H9 (cell line): ENCODE results near the gene MIGA2. TPM values are rescaled to one million over a fixed set of nuclear protein-coding genes. Genes with fewer than 3 reads are reported as not detected.

Experiments
- DNase-seq: peaks from one replicate; pipeline ENCODE4 v3.0.0-alpha.2; 2017
- H2AFZ ChIP-seq: one replicate; pipeline ENCODE4 v1.6.1; 2013; ENCODE audit warnings: mild to moderate bottlenecking, low read length, control low read depth, moderate library complexity
- H2AK5ac ChIP-seq: 2 replicates; pipeline ENCODE4 v1.6.1; 2013; ENCODE audit warnings: low read length, control low read depth, mixed read lengths; ENCODE audit not compliant: insufficient read length
- H2BK120ac ChIP-seq: one replicate; pipeline ENCODE4 v1.6.1; 2013; ENCODE audit warnings: low read depth, mild to moderate bottlenecking, low read length, control low read depth, inconsistent platforms; ENCODE audit not compliant: poor library complexity, severe bottlenecking
- H2BK12ac ChIP-seq: 2 replicates; pipeline ENCODE4 v1.6.1; 2013; ENCODE audit warnings: low read length, control low read depth, mixed read lengths, low read depth; ENCODE audit not compliant: insufficient read length
- H2BK15ac ChIP-seq: 2 replicates; pipeline ENCODE4 v1.6.1; 2013; ENCODE audit warnings: low read depth, low read length, control low read depth
- H2BK20ac ChIP-seq: one replicate; pipeline ENCODE4 v1.6.1; 2013; ENCODE audit warnings: low read depth, mild to moderate bottlenecking, low read length, control low read depth, inconsistent platforms; ENCODE audit not compliant: poor library complexity, severe bottlenecking
- H2BK5ac ChIP-seq: 2 replicates; pipeline ENCODE4 v1.6.1; 2013; ENCODE audit warnings: low read length, control low read depth, mixed read lengths; ENCODE audit not compliant: insufficient read length
- H3K14ac ChIP-seq: 2 replicates; pipeline ENCODE4 v1.6.1; 2013; ENCODE audit warnings: low read length, control low read depth; ENCODE audit not compliant: insufficient read depth
- H3K18ac ChIP-seq: 2 replicates; pipeline ENCODE4 v1.6.1; 2013; ENCODE audit warnings: low read depth, mild to moderate bottlenecking, mixed read lengths, low read length, control low read depth; ENCODE audit not compliant: insufficient read length
- H3K23ac ChIP-seq: 2 replicates; pipeline ENCODE4 v1.6.1; 2013; ENCODE audit warnings: low read length, control low read depth, mixed read lengths, low read depth; ENCODE audit not compliant: insufficient read length
- H3K23me2 ChIP-seq: 2 replicates; pipeline ENCODE4 v1.6.1; 2013; ENCODE audit warnings: low read depth, mild to moderate bottlenecking, mixed read lengths, low read length, control low read depth; ENCODE audit not compliant: insufficient read length, poor library complexity, severe bottlenecking
- H3K27ac ChIP-seq: 2 replicates; pipeline ENCODE4 v1.5.1; 2013; ENCODE audit warnings: low read length, control low read depth, mixed read lengths, low read depth; ENCODE audit not compliant: insufficient read length
- H3K27me3 ChIP-seq: 2 replicates; pipeline ENCODE4 v1.6.1; 2013; ENCODE audit warnings: low read length, control low read depth, inconsistent platforms; ENCODE audit not compliant: insufficient read depth
- H3K4ac ChIP-seq: 2 replicates; pipeline ENCODE4 v1.6.1; 2013; ENCODE audit warnings: low read depth, mild to moderate bottlenecking, control low read depth, inconsistent platforms, low read length, moderate library complexity
- H3K4me1 ChIP-seq: 2 replicates; pipeline ENCODE4 v1.6.1; 2013; ENCODE audit warnings: low read length, control low read depth, inconsistent platforms; ENCODE audit not compliant: insufficient read depth
- H3K4me2 ChIP-seq: 2 replicates; pipeline ENCODE4 v1.6.1; 2013; ENCODE audit warnings: low read length, control low read depth, mixed read lengths; ENCODE audit not compliant: insufficient read length, insufficient read depth
- H3K56ac ChIP-seq: 2 replicates; pipeline ENCODE4 v1.6.1; 2013; ENCODE audit warnings: low read depth, mild to moderate bottlenecking, mixed read lengths, low read length, control low read depth; ENCODE audit not compliant: insufficient read length
- H3K79me1 ChIP-seq: 2 replicates; pipeline ENCODE4 v1.6.1; 2013; ENCODE audit warnings: low read depth, mild to moderate bottlenecking, moderate library complexity, low read length, control low read depth, inconsistent platforms; ENCODE audit not compliant: insufficient read depth, poor library complexity, severe bottlenecking
- H3K79me2 ChIP-seq: 2 replicates; pipeline ENCODE4 v1.6.1; 2013; ENCODE audit warnings: low read length, control low read depth, inconsistent platforms; ENCODE audit not compliant: insufficient read depth
- H3K9ac ChIP-seq: 2 replicates; pipeline ENCODE4 v1.6.1; 2013; ENCODE audit warnings: low read length, control low read depth, mixed read lengths; ENCODE audit not compliant: insufficient read length; ENCODE audit errors: extremely low read depth
- H3K9me3 ChIP-seq: one replicate; pipeline ENCODE4 v1.6.1; 2013; ENCODE audit warnings: low read depth, low read length, inconsistent platforms; ENCODE audit not compliant: control insufficient read depth
- H3T11ph ChIP-seq: one replicate; pipeline ENCODE4 v1.6.1; 2013; ENCODE audit warnings: mild to moderate bottlenecking, low read length, control low read depth, inconsistent platforms
- H4K20me1 ChIP-seq: one replicate; pipeline ENCODE4 v1.6.1; 2013; ENCODE audit not compliant: control insufficient read depth, insufficient read length, insufficient read depth
- H4K5ac ChIP-seq: 2 replicates; pipeline ENCODE4 v1.6.1; 2013; ENCODE audit warnings: low read depth, mild to moderate bottlenecking, mixed read lengths, low read length, control low read depth; ENCODE audit not compliant: insufficient read length
- H4K8ac ChIP-seq: replicated peaks from 2 replicates; pipeline ENCODE4 v1.6.1; 2013; ENCODE audit warnings: low read length, control low read depth, mixed read lengths, low read depth; ENCODE audit not compliant: insufficient read length
- H4K91ac ChIP-seq: 2 replicates; pipeline ENCODE4 v1.6.1; 2013; ENCODE audit warnings: low read depth, mild to moderate bottlenecking, moderate library complexity, mixed read lengths, low read length, control low read depth; ENCODE audit not compliant: insufficient read length
- H3K27ac Mint-ChIP-seq, 3 experiments: 2 replicates in 2 of 3; 3 replicates in 1 of 3; pipeline ENCODE4 v1.8.0; 2020 to 2021; ENCODE audit warnings: mixed read lengths in 3 of 3, mild to moderate bottlenecking in 1 of 3, moderate library complexity in 1 of 3
- H3K27me3 Mint-ChIP-seq: 2 replicates; pipeline ENCODE4 v1.8.0; 2021; ENCODE audit warnings: low read depth, mild to moderate bottlenecking, moderate library complexity, mixed read lengths
- H3K36me3 Mint-ChIP-seq, 3 experiments: 2 replicates in 2 of 3; 3 replicates in 1 of 3; pipeline ENCODE4 v1.8.0; 2020 to 2021; ENCODE audit warnings: low read depth in 3 of 3, mixed read lengths in 3 of 3; ENCODE audit not compliant: insufficient read depth in 1 of 3
- H3K4me1 Mint-ChIP-seq, 2 experiments: 2 replicates each; pipeline ENCODE4 v1.8.0; 2020; ENCODE audit warnings: mixed read lengths in 2 of 2
- H3K4me3 Mint-ChIP-seq, 2 experiments: 2 replicates in 1 of 2; 3 replicates in 1 of 2; pipeline ENCODE4 v1.8.0; 2020 to 2021; ENCODE audit warnings: mild to moderate bottlenecking in 2 of 2, mixed read lengths in 2 of 2, moderate library complexity in 1 of 2
- H3K9me3 Mint-ChIP-seq, 2 experiments: 2 replicates in 1 of 2; 3 replicates in 1 of 2; pipeline ENCODE4 v1.8.0; 2020; ENCODE audit warnings: mild to moderate bottlenecking in 2 of 2, mixed read lengths in 2 of 2, moderate library complexity in 1 of 2
- WGBS: extraction: QIAGEN DNeasy Blood & Tissue Kit; methylation state at CpG from one replicate; pipeline ENCODE4 v1.1.7; 2013; ENCODE audit warnings: missing lambda C conversion rate, low lambda C conversion rate, mixed read lengths; ENCODE audit not compliant: insufficient read length; ENCODE audit errors: extremely low coverage; 5-methylcytosine and 5-hydroxymethylcytosine counted together
- total RNA-seq: library from RNA; stranded (reverse); gene quantifications from 2 replicates; pipeline ENCODE4 v1.2.1, GENCODE V29; 2021
- TF ChIP-seq, protein P1 (sequence below): fragments of 200-600 bp; sonication (generic); conservative IDR thresholded peaks from 3 replicates; pipeline ENCODE4 v1.8.0; 2021; ENCODE audit warnings: antibody characterized with exemption, mild to moderate bottlenecking

The MIGA2 gene
- total RNA-seq, 1 experiment from 2014 or later = 37.8 TPM

DNA sequence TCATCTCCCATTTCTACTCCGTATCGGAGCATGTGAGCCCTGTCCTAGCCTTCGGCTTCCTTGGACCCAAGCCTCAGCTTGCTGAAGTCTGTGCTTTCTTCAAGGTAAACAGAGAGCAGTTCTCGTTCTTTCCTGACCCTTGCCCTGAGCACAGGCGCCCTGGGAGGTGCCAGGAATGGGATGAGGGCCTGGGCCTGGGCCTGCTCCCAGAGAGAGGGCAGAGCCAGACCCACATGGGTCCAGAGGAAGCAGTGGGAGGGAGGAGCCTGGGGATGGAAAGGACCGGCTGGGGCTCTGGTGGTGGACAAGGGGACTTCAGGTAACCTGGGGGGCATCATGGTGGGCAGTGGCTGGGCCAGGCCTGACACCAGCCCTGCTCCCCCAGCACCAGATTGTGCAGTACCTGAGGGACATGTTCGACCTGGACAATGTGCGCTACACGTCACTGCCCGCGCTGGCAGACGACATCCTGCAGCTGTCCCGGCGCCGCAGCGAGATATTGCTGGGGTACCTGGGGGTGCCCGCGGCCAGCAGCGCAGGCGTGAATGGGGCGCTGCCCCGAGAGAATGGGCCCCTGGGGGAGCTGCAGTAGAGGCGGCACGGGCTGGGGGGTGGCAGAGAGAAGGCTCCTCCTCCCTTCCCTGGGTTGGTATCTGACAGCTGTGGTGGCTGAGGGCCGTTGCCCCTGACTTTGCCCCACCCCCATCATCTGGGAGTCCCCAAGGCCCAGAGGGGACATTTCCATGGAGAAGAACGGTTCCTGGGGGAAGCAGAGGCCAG is 33.6 kb downstream of the MIGA2 start:
- H3K56ac ChIP-seq = no peak overlapping the region
- no peak overlapping the region for H2AFZ ChIP-seq
- no peaks in the 10 kb centered on the region for H3K9me3 Mint-ChIP-seq
- H3K9me3 ChIP-seq = no peaks in the 10 kb centered on the region
- H3K23me2 ChIP-seq = no peaks in the 10 kb centered on the region
- no peak overlapping the region for H3K27ac ChIP-seq
- no peak overlapping the region for H3T11ph ChIP-seq
- H3K36me3 Mint-ChIP-seq = peaks cover 15 to 30% (median 28%) of the 10 kb centered on the region in 3 experiments; a peak in 6 of 7 replicates
- H3K4me1 Mint-ChIP-seq = peaks cover 14 to 23% of the 10 kb centered on the region in 2 experiments
- H3K4ac ChIP-seq = no peak overlapping the region
- H2BK120ac ChIP-seq = no peak overlapping the region
- H3K4me3 Mint-ChIP-seq = no peak overlapping the region
- peaks cover 5% of the 10 kb centered on the region; the same call in 1 of the 2 replicates for H3K4me1 ChIP-seq
- no peak overlapping the region for H2AK5ac ChIP-seq
- no peak overlapping the region for H3K14ac ChIP-seq
- H2BK15ac ChIP-seq = no peak overlapping the region; the same call in 1 of the 2 replicates
- H3K27ac Mint-ChIP-seq = peak overlapping the region in 1 of 3 experiments; percentile 82; a peak in 2 of 7 replicates
- H3K27me3 ChIP-seq = no peaks in the 10 kb centered on the region
- no peak overlapping the region for H2BK20ac ChIP-seq
- H3K79me2 ChIP-seq = no peaks in the 10 kb centered on the region
- no peak overlapping the region for H4K5ac ChIP-seq
- no peak overlapping the region for H2BK5ac ChIP-seq
- H3K18ac ChIP-seq = no peak overlapping the region
- H3K9ac ChIP-seq = no peak overlapping the region
- TF ChIP-seq, protein P1, sequence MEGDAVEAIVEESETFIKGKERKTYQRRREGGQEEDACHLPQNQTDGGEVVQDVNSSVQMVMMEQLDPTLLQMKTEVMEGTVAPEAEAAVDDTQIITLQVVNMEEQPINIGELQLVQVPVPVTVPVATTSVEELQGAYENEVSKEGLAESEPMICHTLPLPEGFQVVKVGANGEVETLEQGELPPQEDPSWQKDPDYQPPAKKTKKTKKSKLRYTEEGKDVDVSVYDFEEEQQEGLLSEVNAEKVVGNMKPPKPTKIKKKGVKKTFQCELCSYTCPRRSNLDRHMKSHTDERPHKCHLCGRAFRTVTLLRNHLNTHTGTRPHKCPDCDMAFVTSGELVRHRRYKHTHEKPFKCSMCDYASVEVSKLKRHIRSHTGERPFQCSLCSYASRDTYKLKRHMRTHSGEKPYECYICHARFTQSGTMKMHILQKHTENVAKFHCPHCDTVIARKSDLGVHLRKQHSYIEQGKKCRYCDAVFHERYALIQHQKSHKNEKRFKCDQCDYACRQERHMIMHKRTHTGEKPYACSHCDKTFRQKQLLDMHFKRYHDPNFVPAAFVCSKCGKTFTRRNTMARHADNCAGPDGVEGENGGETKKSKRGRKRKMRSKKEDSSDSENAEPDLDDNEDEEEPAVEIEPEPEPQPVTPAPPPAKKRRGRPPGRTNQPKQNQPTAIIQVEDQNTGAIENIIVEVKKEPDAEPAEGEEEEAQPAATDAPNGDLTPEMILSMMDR = no peak
- WGBS = no CpG with 5 or more reads among the region's 26 CpGs
- H2BK12ac ChIP-seq = no peak overlapping the region
- H3K4me2 ChIP-seq = no peak overlapping the region
- DNase-seq = peak; percentile 30
- H4K20me1 ChIP-seq = no peaks in the 10 kb centered on the region
- no peaks in the 10 kb centered on the region for H3K27me3 Mint-ChIP-seq
- H4K91ac ChIP-seq = no peak overlapping the region
- H3K23ac ChIP-seq = no peak overlapping the region
- H4K8ac ChIP-seq = no peak overlapping the region
- H3K79me1 ChIP-seq = no peaks in the 10 kb centered on the region
